Ishikawa (cell line): ENCODE results near the gene PDE4D.

Experiments
- CEBPB ChIP-seq: IDR thresholded peaks from 2 replicates; pipeline ENCODE4 v1.6.1; 2012
- CREB1 ChIP-seq: IDR thresholded peaks from 2 replicates; pipeline ENCODE4 v1.6.1; 2012; ENCODE audit warnings: low read depth
- EGR1 ChIP-seq: IDR thresholded peaks from 2 replicates; pipeline ENCODE4 v1.6.1; 2012
- EP300 ChIP-seq: IDR thresholded peaks from 2 replicates; pipeline ENCODE4 v1.6.1; 2012; ENCODE audit warnings: borderline replicate concordance
- FOXM1 ChIP-seq: IDR thresholded peaks from 2 replicates; pipeline ENCODE4 v1.6.1; 2012; ENCODE audit warnings: low read depth, borderline replicate concordance
- NFIC ChIP-seq: IDR thresholded peaks from 2 replicates; pipeline ENCODE4 v1.6.1; 2012
- RAD21 ChIP-seq: IDR thresholded peaks from 2 replicates; pipeline ENCODE4 v1.6.1; 2012; ENCODE audit warnings: low read depth
- TAF1 ChIP-seq: IDR thresholded peaks from 2 replicates; pipeline ENCODE4 v1.6.1; 2012; ENCODE audit warnings: low read depth, mild to moderate bottlenecking
- TCF12 ChIP-seq: IDR thresholded peaks from 2 replicates; pipeline ENCODE4 v1.6.1; 2012; ENCODE audit warnings: low read depth
- TEAD4 ChIP-seq: IDR thresholded peaks from 2 replicates; pipeline ENCODE4 v1.6.1; 2012
- YY1 ChIP-seq: IDR thresholded peaks from 2 replicates; pipeline ENCODE4 v1.6.1; 2012; ENCODE audit warnings: low read depth
- ZBTB7A ChIP-seq: IDR thresholded peaks from 2 replicates; pipeline ENCODE4 v1.6.1; 2012; ENCODE audit warnings: low read depth
- TF ChIP-seq, protein P1 (sequence below): IDR thresholded peaks from 2 replicates; pipeline ENCODE4 v1.6.1; 2012; ENCODE audit warnings: low read depth, mild to moderate bottlenecking
- TF ChIP-seq, protein P2 (sequence below): IDR thresholded peaks from 2 replicates; pipeline ENCODE4 v1.6.1; 2012
- TF ChIP-seq, protein P3 (sequence below): IDR thresholded peaks from 2 replicates; pipeline ENCODE4 v1.6.1; 2012

The PDE4D gene

DNA sequence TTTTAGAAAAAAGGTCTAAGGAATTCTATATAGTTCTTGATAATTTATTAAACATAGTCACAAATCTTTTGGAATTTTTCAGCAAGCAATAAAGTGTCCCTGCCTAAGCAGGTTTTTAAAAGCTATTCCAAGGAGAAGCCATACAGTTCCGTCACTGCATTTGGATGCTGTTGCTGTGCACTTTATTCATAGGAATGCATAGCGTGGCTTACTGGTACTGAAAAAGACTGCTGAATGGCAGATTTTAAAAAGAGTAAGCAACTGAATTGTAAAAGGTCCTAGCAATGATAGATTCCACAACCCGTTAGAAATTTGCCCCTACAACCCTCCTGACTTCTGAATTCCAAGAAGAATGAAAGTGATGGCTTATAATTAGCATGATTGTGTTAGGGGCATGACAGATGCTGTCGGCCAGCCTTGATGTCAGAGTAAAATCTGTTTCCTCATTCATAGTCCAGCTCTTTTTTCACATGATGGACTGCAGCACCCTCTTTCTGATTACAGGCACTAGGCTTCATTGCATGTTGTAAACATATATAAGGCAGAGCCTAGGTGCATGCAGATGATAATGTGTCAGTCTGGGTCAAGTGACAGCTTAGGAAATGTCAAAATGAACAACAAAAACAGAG, 227.0 kb downstream of the PDE4D start:
- TF ChIP-seq RAD21 = no peak
- no peak for TF ChIP-seq EP300
- TF ChIP-seq CEBPB = no peak
- no peak for TF ChIP-seq NFIC
- TF ChIP-seq EGR1 = no peak
- TF ChIP-seq ZBTB7A = no peak
- no peak for TF ChIP-seq CREB1
- TF ChIP-seq, protein P1, sequence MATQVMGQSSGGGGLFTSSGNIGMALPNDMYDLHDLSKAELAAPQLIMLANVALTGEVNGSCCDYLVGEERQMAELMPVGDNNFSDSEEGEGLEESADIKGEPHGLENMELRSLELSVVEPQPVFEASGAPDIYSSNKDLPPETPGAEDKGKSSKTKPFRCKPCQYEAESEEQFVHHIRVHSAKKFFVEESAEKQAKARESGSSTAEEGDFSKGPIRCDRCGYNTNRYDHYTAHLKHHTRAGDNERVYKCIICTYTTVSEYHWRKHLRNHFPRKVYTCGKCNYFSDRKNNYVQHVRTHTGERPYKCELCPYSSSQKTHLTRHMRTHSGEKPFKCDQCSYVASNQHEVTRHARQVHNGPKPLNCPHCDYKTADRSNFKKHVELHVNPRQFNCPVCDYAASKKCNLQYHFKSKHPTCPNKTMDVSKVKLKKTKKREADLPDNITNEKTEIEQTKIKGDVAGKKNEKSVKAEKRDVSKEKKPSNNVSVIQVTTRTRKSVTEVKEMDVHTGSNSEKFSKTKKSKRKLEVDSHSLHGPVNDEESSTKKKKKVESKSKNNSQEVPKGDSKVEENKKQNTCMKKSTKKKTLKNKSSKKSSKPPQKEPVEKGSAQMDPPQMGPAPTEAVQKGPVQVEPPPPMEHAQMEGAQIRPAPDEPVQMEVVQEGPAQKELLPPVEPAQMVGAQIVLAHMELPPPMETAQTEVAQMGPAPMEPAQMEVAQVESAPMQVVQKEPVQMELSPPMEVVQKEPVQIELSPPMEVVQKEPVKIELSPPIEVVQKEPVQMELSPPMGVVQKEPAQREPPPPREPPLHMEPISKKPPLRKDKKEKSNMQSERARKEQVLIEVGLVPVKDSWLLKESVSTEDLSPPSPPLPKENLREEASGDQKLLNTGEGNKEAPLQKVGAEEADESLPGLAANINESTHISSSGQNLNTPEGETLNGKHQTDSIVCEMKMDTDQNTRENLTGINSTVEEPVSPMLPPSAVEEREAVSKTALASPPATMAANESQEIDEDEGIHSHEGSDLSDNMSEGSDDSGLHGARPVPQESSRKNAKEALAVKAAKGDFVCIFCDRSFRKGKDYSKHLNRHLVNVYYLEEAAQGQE = no peak
- TF ChIP-seq YY1 = no peak
- no peak for TF ChIP-seq TAF1
- no peak for TF ChIP-seq FOXM1

DNA sequence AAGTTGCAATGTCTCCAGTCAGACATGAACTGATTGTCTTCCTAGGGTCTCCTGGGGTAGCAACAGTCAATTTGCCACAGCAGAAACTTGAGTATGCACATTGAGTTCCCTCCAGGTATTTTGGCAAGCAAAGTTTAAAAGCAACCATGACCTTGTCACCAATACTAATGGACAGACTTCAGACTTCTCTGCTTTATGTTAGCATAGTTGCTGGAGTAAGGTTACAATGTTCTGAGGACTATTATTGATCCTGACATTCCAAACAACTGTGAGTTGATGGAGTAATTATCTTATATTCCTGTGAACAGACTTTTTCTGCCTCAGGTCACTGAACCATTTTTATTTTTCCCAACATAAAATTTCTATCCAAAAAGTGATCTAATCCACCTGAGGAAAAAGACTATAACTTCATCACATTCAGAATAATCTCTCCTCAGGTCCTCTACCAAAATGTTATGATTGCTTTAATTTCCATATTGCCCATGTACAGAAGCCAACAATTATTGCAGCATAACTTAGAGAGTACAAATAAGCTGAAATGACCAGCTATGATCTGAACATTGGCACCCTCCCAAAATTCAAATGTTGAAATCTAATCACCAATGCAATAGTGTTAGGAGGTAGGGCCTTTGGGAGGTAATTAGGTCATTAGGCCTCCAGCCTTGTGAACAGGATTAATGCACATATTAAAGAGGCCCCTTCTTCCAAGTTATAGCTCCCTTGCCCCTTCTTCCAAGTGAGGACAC, 228.3 kb downstream of the PDE4D start:
- TF ChIP-seq, protein P2, sequence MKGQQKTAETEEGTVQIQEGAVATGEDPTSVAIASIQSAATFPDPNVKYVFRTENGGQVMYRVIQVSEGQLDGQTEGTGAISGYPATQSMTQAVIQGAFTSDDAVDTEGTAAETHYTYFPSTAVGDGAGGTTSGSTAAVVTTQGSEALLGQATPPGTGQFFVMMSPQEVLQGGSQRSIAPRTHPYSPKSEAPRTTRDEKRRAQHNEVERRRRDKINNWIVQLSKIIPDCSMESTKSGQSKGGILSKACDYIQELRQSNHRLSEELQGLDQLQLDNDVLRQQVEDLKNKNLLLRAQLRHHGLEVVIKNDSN = no peak
- no peak for TF ChIP-seq EGR1
- no peak for TF ChIP-seq NFIC
- TF ChIP-seq EP300 = no peak
- TF ChIP-seq, protein P1 = no peak
- TF ChIP-seq TEAD4 = no peak
- no peak for TF ChIP-seq CEBPB
- TF ChIP-seq TAF1 = no peak
- no peak for TF ChIP-seq FOXM1
- TF ChIP-seq YY1 = no peak
- TF ChIP-seq RAD21 = no peak
- TF ChIP-seq, protein P3, sequence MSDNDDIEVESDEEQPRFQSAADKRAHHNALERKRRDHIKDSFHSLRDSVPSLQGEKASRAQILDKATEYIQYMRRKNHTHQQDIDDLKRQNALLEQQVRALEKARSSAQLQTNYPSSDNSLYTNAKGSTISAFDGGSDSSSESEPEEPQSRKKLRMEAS = no peak
- no peak for TF ChIP-seq TCF12
- TF ChIP-seq ZBTB7A = no peak
- TF ChIP-seq CREB1 = no peak

DNA sequence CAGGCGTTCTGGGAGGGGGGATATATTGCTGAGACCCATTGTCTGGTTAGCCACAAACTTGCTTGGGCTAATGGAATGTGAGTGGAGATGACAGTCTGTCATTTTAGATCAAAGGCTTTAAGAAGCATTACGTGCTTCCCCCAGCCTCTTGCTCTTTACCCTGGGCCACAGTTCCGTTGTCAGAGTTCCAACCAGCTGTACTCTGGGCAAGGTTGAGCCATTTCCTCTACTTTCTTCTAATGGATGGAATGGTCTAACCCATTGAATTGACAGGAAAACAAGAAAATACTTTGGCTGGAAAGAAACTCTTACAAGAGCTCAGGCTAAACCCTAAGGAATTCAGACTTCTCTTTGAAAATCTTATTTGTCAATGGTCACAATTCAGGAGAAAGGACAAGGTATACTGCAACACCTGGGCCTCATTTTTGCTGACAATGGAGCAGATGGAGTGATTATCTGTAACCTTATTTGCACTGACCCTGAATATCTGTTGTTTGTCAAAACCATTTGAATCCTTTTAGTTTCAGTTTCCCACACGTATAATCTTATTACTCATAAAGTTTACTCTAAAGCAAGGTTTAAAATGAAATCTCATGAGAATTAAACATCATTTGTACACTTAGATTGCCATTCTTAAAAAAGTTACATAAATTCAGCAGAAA, 231.4 kb downstream of the PDE4D start:
- no peak for TF ChIP-seq TAF1

DNA sequence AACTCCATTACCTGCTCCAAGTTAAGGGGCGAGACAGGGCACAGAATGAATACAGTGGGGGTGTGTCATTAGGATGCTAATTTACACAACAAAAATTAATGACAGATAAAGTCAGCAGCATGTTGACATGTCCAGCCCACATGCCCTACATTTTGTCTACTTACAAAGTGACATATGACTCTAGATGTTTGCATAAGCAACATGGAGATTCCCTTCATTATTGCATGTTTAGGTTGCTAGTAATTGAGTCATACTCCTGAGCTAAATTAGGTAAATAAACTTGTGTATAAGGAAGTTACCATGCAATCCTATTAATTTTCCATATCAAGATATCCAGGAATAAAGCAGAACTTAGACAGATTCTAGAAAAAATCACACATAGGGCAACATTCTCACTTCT, 232.2 kb downstream of the PDE4D start:
- TF ChIP-seq, protein P3 = no peak
- TF ChIP-seq TAF1 = no peak
- no peak for TF ChIP-seq TEAD4
- no peak for TF ChIP-seq EP300
- TF ChIP-seq ZBTB7A = no peak
- no peak for TF ChIP-seq NFIC
- TF ChIP-seq, protein P1 = no peak
- TF ChIP-seq TCF12 = no peak
- no peak for TF ChIP-seq RAD21
- no peak for TF ChIP-seq YY1
- TF ChIP-seq EGR1 = no peak
